ENCODE data around the gene DAB1.

DAB1 gene

DNA sequence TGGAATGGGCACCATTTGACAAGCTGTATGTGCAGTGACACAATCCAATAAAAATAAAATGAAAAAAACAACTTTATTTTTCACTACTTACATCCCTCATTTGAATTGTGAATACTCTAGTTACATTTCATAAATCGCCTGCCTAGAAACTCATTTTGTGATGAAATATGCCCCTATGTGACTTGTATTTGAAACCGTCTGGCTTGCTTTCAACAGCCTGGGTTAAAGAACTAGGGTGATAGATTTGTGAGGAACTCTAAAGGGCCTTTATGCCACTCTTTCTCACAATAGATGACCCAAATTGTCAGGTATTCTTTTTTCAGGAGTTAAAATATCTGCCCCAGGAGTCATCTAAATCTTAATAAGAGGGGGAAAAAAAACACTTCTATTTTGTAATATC, 137.9 kb downstream of the DAB1 start:
- no peaks in the 10 kb centered on the region for H3F3A ChIP-seq (ENCODE audit: insufficient read depth)
- no peak overlapping the region for H3K4me3 ChIP-seq (ENCODE audit: insufficient read depth, low read length, poor library complexity, severe bottlenecking)
- H3K27me3 ChIP-seq (ENCODE audit: low read length): no peaks in the 10 kb centered on the region
- no peaks in the 10 kb centered on the region for H4K20me1 ChIP-seq (ENCODE audit: low read depth, low read length)
- H3K27ac ChIP-seq (ENCODE audit: low read depth, low read length): no peak overlapping the region
- no peak overlapping the region for H3K4me2 ChIP-seq (ENCODE audit: low read depth, low read length, poor library complexity, severe bottlenecking)
- H3K79me2 ChIP-seq (ENCODE audit: insufficient read depth, low read length): no peaks in the 10 kb centered on the region
- TF ChIP-seq EZH2phosphoT487 (conservative IDR thresholded peaks at IDR 0.05; ENCODE audit: low read length): no peak
- TF ChIP-seq, protein P1, sequence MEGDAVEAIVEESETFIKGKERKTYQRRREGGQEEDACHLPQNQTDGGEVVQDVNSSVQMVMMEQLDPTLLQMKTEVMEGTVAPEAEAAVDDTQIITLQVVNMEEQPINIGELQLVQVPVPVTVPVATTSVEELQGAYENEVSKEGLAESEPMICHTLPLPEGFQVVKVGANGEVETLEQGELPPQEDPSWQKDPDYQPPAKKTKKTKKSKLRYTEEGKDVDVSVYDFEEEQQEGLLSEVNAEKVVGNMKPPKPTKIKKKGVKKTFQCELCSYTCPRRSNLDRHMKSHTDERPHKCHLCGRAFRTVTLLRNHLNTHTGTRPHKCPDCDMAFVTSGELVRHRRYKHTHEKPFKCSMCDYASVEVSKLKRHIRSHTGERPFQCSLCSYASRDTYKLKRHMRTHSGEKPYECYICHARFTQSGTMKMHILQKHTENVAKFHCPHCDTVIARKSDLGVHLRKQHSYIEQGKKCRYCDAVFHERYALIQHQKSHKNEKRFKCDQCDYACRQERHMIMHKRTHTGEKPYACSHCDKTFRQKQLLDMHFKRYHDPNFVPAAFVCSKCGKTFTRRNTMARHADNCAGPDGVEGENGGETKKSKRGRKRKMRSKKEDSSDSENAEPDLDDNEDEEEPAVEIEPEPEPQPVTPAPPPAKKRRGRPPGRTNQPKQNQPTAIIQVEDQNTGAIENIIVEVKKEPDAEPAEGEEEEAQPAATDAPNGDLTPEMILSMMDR (IDR thresholded peaks at IDR 0.05; ENCODE audit: insufficient read depth, low read length, poor library complexity, severe bottlenecking): no peak
- no peaks in the 10 kb centered on the region for H3K9me2 ChIP-seq (replicated peaks; ENCODE audit: insufficient read depth, low read length)
- no peak overlapping the region for H3K9ac ChIP-seq (ENCODE audit: low read length)
- no peaks in the 10 kb centered on the region for H3K9me3 ChIP-seq (ENCODE audit: insufficient read depth, low read length)
- H2AFZ ChIP-seq (ENCODE audit: low read depth, low read length, severe bottlenecking): no peak overlapping the region
- no peaks in the 10 kb centered on the region for H3K36me3 ChIP-seq (ENCODE audit: low read length)

- no peak overlapping the region for H3K4me3 ChIP-seq (ENCODE audit: insufficient read depth, low read length, poor library complexity, severe bottlenecking)
- no peaks in the 10 kb centered on the region for H3K79me2 ChIP-seq (ENCODE audit: insufficient read depth, low read length)
- no peak for TF ChIP-seq EZH2phosphoT487 (conservative IDR thresholded peaks at IDR 0.05; ENCODE audit: low read length)
Measured at GRCh38 chr1:57282411-57282810, 141.4 kb downstream of the DAB1 start.

GRCh38 chr1:57281324-57281723, 142.5 kb downstream of the DAB1 start:
- Histone ChIP-seq H3K4me3 (ENCODE audit: insufficient read depth, low read length, poor library complexity, severe bottlenecking) (no peak overlapping the region), H3K36me3 (ENCODE audit: low read length) (no peaks in the 10 kb centered on the region), H3K9ac (ENCODE audit: low read length) (no peak overlapping the region), H2AFZ (ENCODE audit: low read depth, low read length, severe bottlenecking) (no peak overlapping the region), H3K27ac (ENCODE audit: low read depth, low read length) (no peak overlapping the region), H3K27me3 (ENCODE audit: low read length) (no peaks in the 10 kb centered on the region), H3K9me2 (replicated peaks; ENCODE audit: insufficient read depth, low read length) (no peaks in the 10 kb centered on the region), H3F3A (ENCODE audit: insufficient read depth) (no peaks in the 10 kb centered on the region), H3K79me2 (ENCODE audit: insufficient read depth, low read length) (no peaks in the 10 kb centered on the region), H4K20me1 (ENCODE audit: low read depth, low read length) (no peaks in the 10 kb centered on the region), H3K9me3 (ENCODE audit: insufficient read depth, low read length) (no peaks in the 10 kb centered on the region), H3K4me2 (ENCODE audit: low read depth, low read length, poor library complexity, severe bottlenecking) (no peak overlapping the region)
- TF ChIP-seq EZH2phosphoT487 (conservative IDR thresholded peaks at IDR 0.05; ENCODE audit: low read length): no peak
- TF ChIP-seq, protein P1 (IDR thresholded peaks at IDR 0.05; ENCODE audit: insufficient read depth, low read length, poor library complexity, severe bottlenecking): no peak

More at GRCh38 chr1:57282411-57282810, 141.4 kb downstream of the DAB1 start:
- Histone ChIP-seq H3F3A (ENCODE audit: insufficient read depth) (no peaks in the 10 kb centered on the region), H3K4me2 (ENCODE audit: low read depth, low read length, poor library complexity, severe bottlenecking) (no peak overlapping the region), H3K9ac (ENCODE audit: low read length) (no peak overlapping the region), H3K27me3 (ENCODE audit: low read length) (no peaks in the 10 kb centered on the region), H3K27ac (ENCODE audit: low read depth, low read length) (no peak overlapping the region), H4K20me1 (ENCODE audit: low read depth, low read length) (no peaks in the 10 kb centered on the region), H3K9me2 (replicated peaks; ENCODE audit: insufficient read depth, low read length) (no peaks in the 10 kb centered on the region), H3K36me3 (ENCODE audit: low read length) (no peaks in the 10 kb centered on the region), H2AFZ (ENCODE audit: low read depth, low read length, severe bottlenecking) (no peak overlapping the region), H3K9me3 (ENCODE audit: insufficient read depth, low read length) (no peaks in the 10 kb centered on the region)

DNA sequence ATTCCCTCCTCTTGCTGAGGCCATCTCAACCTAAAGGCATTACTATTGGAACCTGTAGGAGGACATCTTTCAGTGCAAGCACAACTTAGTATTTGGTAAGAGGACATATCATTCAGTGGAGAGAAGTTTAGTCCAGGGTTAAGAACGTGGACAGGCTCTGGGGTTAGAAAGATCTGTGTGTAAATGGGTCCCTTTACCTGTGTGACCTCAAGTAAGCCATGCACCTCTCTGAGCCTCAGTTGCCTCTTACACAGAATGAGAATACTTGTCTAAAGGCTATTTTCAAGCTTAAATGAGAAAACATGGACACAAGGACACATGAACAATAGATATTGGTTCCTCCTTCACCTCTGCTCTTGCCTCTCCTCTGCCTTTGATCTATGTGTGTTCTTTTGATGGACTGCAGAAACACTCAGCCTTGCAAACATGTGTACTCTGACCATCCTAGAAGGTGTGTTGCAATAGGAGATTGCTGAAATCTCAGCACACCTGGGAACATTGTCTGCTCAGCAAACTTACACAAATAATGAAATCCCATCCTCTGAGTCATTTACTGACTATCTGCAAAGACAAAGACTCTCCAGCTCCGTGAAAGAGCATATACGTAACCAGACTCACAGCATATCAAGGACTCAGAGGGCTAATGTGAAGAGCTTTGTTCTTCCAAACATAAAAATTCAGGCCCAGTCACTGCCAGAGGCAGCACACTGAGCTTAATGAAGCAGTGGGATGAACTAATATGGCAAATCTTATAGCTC, 143.8 kb downstream of the DAB1 start:
- TF ChIP-seq EZH2phosphoT487 (conservative IDR thresholded peaks at IDR 0.05; ENCODE audit: low read length): no peak
- TF ChIP-seq, protein P1 (IDR thresholded peaks at IDR 0.05; ENCODE audit: insufficient read depth, low read length, poor library complexity, severe bottlenecking): no peak
- H4K20me1 ChIP-seq (ENCODE audit: low read depth, low read length): no peaks in the 10 kb centered on the region
- no peak overlapping the region for H3K4me3 ChIP-seq (ENCODE audit: insufficient read depth, low read length, poor library complexity, severe bottlenecking)

More for the DNA sequence above, 143.8 kb downstream of the DAB1 start:
- H2AFZ ChIP-seq (ENCODE audit: low read depth, low read length, severe bottlenecking): no peak overlapping the region
- H3F3A ChIP-seq (ENCODE audit: insufficient read depth): no peaks in the 10 kb centered on the region
- no peaks in the 10 kb centered on the region for H3K36me3 ChIP-seq (ENCODE audit: low read length)
- H3K27ac ChIP-seq (ENCODE audit: low read depth, low read length): no peak overlapping the region
- H3K9ac ChIP-seq (ENCODE audit: low read length): no peak overlapping the region
- no peaks in the 10 kb centered on the region for H3K27me3 ChIP-seq (ENCODE audit: low read length)
- H3K9me3 ChIP-seq (ENCODE audit: insufficient read depth, low read length): no peaks in the 10 kb centered on the region
- H3K9me2 ChIP-seq (replicated peaks; ENCODE audit: insufficient read depth, low read length): no peaks in the 10 kb centered on the region
- no peaks in the 10 kb centered on the region for H3K79me2 ChIP-seq (ENCODE audit: insufficient read depth, low read length)
- no peak overlapping the region for H3K4me2 ChIP-seq (ENCODE audit: low read depth, low read length, poor library complexity, severe bottlenecking)
